CD14-positive monocyte (primary cell): Measurements from ENCODE around the gene UPF3A. TPM values are rescaled to one million over a fixed set of nuclear protein-coding genes. Genes with fewer than 3 reads are reported as not detected.

Experiments used
- DNase-seq, 3 donors: peaks; one replicate each; pipeline ENCODE4 v3.0.0-alpha.2; 2011 to 2022
- H2AFZ ChIP-seq: 2 replicates; pipeline ENCODE4 v1.6.0; 2012; ENCODE audit warnings: mild to moderate bottlenecking, low read depth, low read length, inconsistent platforms; ENCODE audit not compliant: insufficient read depth, poor library complexity, severe bottlenecking
- H3K27ac ChIP-seq, 2 donors: 1 replicate in 1 of 2; 2 replicates in 1 of 2; pipeline ENCODE4 v1.5.1; 2012 to 2013; ENCODE audit warnings: low read length in 2 of 2, control low read depth in 1 of 2, inconsistent platforms in 1 of 2, low read depth in 1 of 2, mild to moderate bottlenecking in 1 of 2
- H3K27me3 ChIP-seq, 2 donors: one replicate each; pipeline versions ENCODE4 v1.6.0 to v1.6.1; 2011 to 2013; ENCODE audit warnings: low read length in 2 of 2; ENCODE audit not compliant: control insufficient read depth in 2 of 2, insufficient read depth in 2 of 2
- H3K36me3 ChIP-seq, 2 donors: replicated peaks in 1 of 2; 1 replicate in 1 of 2; 2 replicates in 1 of 2; pipeline versions ENCODE4 v1.5.1 to v1.6.1; 2012 to 2013; ENCODE audit warnings: low read length in 2 of 2, control low read depth in 1 of 2, inconsistent platforms in 1 of 2, mild to moderate bottlenecking in 1 of 2; ENCODE audit not compliant: insufficient read depth in 2 of 2, control insufficient read depth in 1 of 2
- H3K4me1 ChIP-seq, 2 donors: 1 replicate in 1 of 2; 2 replicates in 1 of 2; pipeline versions ENCODE4 v1.5.1 to v1.6.1; 2012 to 2013; ENCODE audit warnings: low read length in 2 of 2, control low read depth in 1 of 2, inconsistent platforms in 1 of 2, mild to moderate bottlenecking in 1 of 2, moderate library complexity in 1 of 2; ENCODE audit not compliant: insufficient read depth in 2 of 2, control insufficient read depth in 1 of 2
- H3K4me2 ChIP-seq: replicated peaks from 2 replicates; pipeline ENCODE3; 2012; ENCODE audit warnings: low read length, moderate library complexity, mild to moderate bottlenecking; ENCODE audit not compliant: poor library complexity, severe bottlenecking; ENCODE audit errors: extremely low read depth
- H3K4me3 ChIP-seq, 3 experiments: fragments of 200-600 bp in 1 of 3; sonication (generic) in 1 of 3; replicated peaks in 1 of 3; 1 replicate in 2 of 3; 2 replicates in 1 of 3; pipeline ENCODE4 v1.5.1; 2011 to 2013; ENCODE audit warnings: low read length in 3 of 3, mild to moderate bottlenecking in 3 of 3, control low read depth in 2 of 3, low read depth in 2 of 3, inconsistent platforms in 1 of 3, moderate library complexity in 1 of 3
- H3K79me2 ChIP-seq: 2 replicates; pipeline ENCODE4 v1.6.0; 2012; ENCODE audit warnings: mild to moderate bottlenecking, control low read depth, inconsistent platforms, low read length, moderate library complexity; ENCODE audit not compliant: insufficient read depth
- H3K9ac ChIP-seq: 2 replicates; pipeline ENCODE4 v1.6.0; 2017; ENCODE audit warnings: low read length, mild to moderate bottlenecking; ENCODE audit not compliant: insufficient read depth, poor library complexity, severe bottlenecking
- H3K9me3 ChIP-seq, 2 donors: replicated peaks in 1 of 2; 1 replicate in 1 of 2; 2 replicates in 1 of 2; pipeline versions ENCODE4 v1.5.1 to v1.6.1; 2012 to 2013; ENCODE audit warnings: low read length in 2 of 2, control low read depth in 1 of 2; ENCODE audit not compliant: control insufficient read depth in 1 of 2, insufficient read depth in 1 of 2
- H4K20me1 ChIP-seq: 2 replicates; pipeline ENCODE4 v1.6.0; 2012; ENCODE audit warnings: mild to moderate bottlenecking, low read length, control low read depth, moderate library complexity; ENCODE audit not compliant: insufficient read depth
- H3K27ac Mint-ChIP-seq, 7 donors: one replicate each; pipeline ENCODE4 v1.8.0; 2020; ENCODE audit warnings: mild to moderate bottlenecking in 7 of 7, mixed read lengths in 7 of 7, moderate library complexity in 6 of 7, inconsistent platforms in 2 of 7
- H3K27me3 Mint-ChIP-seq, 3 donors: one replicate each; pipeline ENCODE4 v1.8.0; 2021 to 2022; ENCODE audit warnings: low read depth in 3 of 3, mild to moderate bottlenecking in 3 of 3, mixed read lengths in 3 of 3, moderate library complexity in 3 of 3, inconsistent platforms in 1 of 3
- H3K36me3 Mint-ChIP-seq, 2 donors: one replicate each; pipeline ENCODE4 v1.8.0; 2020; ENCODE audit warnings: mixed read lengths in 2 of 2, inconsistent platforms in 1 of 2, mild to moderate bottlenecking in 1 of 2
- H3K4me1 Mint-ChIP-seq: one replicate; pipeline ENCODE4 v1.8.0; 2020; ENCODE audit warnings: mild to moderate bottlenecking, mixed read lengths
- H3K4me3 Mint-ChIP-seq, 2 donors: one replicate each; pipeline ENCODE4 v1.8.0; 2020; ENCODE audit warnings: mild to moderate bottlenecking in 2 of 2, mixed read lengths in 2 of 2, moderate library complexity in 1 of 2
- H3K9me3 Mint-ChIP-seq, 7 donors: one replicate each; pipeline ENCODE4 v1.8.0; 2020 to 2022; ENCODE audit warnings: mixed read lengths in 7 of 7, mild to moderate bottlenecking in 6 of 7, moderate library complexity in 6 of 7, inconsistent platforms in 2 of 7
- CTCF ChIP-seq: fragments of 200-600 bp; IDR thresholded peaks from one replicate; pipeline ENCODE4 v1.8.0; 2022; ENCODE audit warnings: antibody characterized with exemption, mild to moderate bottlenecking
- WGBS: methylation state at CpG from one replicate; pipeline ENCODE4 v1.1.5; 2013; ENCODE audit warnings: missing lambda C conversion rate; ENCODE audit not compliant: insufficient coverage; 5-methylcytosine and 5-hydroxymethylcytosine counted together
- intact Hi-C, 2 donors: fragments of 100-400 bp; cut with micrococcal nuclease; formaldehyde crosslinking; loops; one replicate each; pipeline versions ENCODE4 v1.15.0 to v1.15.1; 2023
- polyA plus RNA-seq, 3 donors: library from polyadenylated mRNA; depleted of rRNA in 1 of 3; unstranded in 2 of 3; stranded (reverse) in 1 of 3; fragments of 300-500 nt in 2 of 3; fragments of >200 nt in 1 of 3; fragmentation: Illumina TruSeq in 2 of 3; gene quantifications; 1 replicate in 2 of 3; 2 replicates in 1 of 3; pipeline ENCODE4 v1.2.3, GENCODE V29; 2012 to 2021

Gene UPF3A
- polyA plus RNA-seq, 3 donors = 6.1 to 39.1 (median 7.0) TPM

- no peak overlapping the region for H3K4me3 ChIP-seq
- TF ChIP-seq CTCF = no peak
- intact Hi-C loops = no loop called here
- peak overlapping the region in 1 of 2 donors; percentile 9 for H3K27ac ChIP-seq
- WGBS = 0% methylated on average over 1 of the region's 1 CpG
- Mint-ChIP-seq H3K27ac (peak overlapping the region in 3 of 7 donors; percentile 23 to 69 (median 48)), H3K4me3 (no peak overlapping the region), H3K4me1 (peaks cover 5% of the 10 kb centered on the region), H3K9me3 (no peaks in the 10 kb centered on the region), H3K36me3 (peaks cover 78 to 94% of the 10 kb centered on the region in 2 donors), H3K27me3 (no peaks in the 10 kb centered on the region)
- no peak overlapping the region for H3K9ac ChIP-seq
- no peaks in the 10 kb centered on the region for H4K20me1 ChIP-seq
- no peaks in the 10 kb centered on the region for H3K27me3 ChIP-seq
- no peaks in the 10 kb centered on the region for H3K79me2 ChIP-seq
- H3K4me2 ChIP-seq = no peak overlapping the region
- H3K9me3 ChIP-seq = no peaks in the 10 kb centered on the region
- H3K4me1 ChIP-seq = no peaks in the 10 kb centered on the region
- DNase-seq = no peak
- H3K36me3 ChIP-seq = peaks cover 79 to 100% of the 10 kb centered on the region in 2 donors
- no peak overlapping the region for H2AFZ ChIP-seq
These were observed 24.9 kb upstream of the UPF3A start for GRCh38 chr13:114256547-114256946.

- no peaks in the 10 kb centered on the region for H3K9me3 ChIP-seq
- no peak overlapping the region for H3K4me3 Mint-ChIP-seq
- 100% methylated on average over 3 of the region's 4 CpGs for WGBS
- H3K4me3 ChIP-seq = no peak overlapping the region
- no peaks in the 10 kb centered on the region for H3K27me3 Mint-ChIP-seq
- no peaks in the 10 kb centered on the region for H3K27me3 ChIP-seq
- no peak overlapping the region for H3K9ac ChIP-seq
- no peaks in the 10 kb centered on the region for H3K79me2 ChIP-seq
- TF ChIP-seq CTCF = no peak
- H3K36me3 Mint-ChIP-seq = peaks cover 79 to 96% of the 10 kb centered on the region in 2 donors
- intact Hi-C loops = no loop called here
- no peak for DNase-seq
- no peaks in the 10 kb centered on the region for H3K9me3 Mint-ChIP-seq
- no peak overlapping the region for H3K27ac Mint-ChIP-seq
- no peak overlapping the region for H2AFZ ChIP-seq
- H4K20me1 ChIP-seq = no peaks in the 10 kb centered on the region
- H3K27ac ChIP-seq = no peak overlapping the region
- H3K4me1 Mint-ChIP-seq = peaks cover 5% of the 10 kb centered on the region
- H3K4me2 ChIP-seq = no peak overlapping the region
- H3K36me3 ChIP-seq = peaks cover 78 to 100% of the 10 kb centered on the region in 2 donors
- no peaks in the 10 kb centered on the region for H3K4me1 ChIP-seq
These were observed 24.4 kb upstream of the UPF3A start for GRCh38 chr13:114257014-114257413.
